ENCODE measurements around the gene NRG3.
"Not testable (repeated sequence)": the region's sequence is repeated elsewhere in the genome, so short reads cannot be mapped to it uniquely, and the experiment has no call there.

The NRG3 gene

GRCh38 chr10:81963606-81964005, 88.6 kb downstream of the NRG3 start:
- no peak for DNase-seq

- DNase-seq = no peak
These were observed 92.7 kb downstream of the NRG3 start for GRCh38 chr10:81967716-81968115.

GRCh38 chr10:81969136-81969535, 94.1 kb downstream of the NRG3 start:
- no peak for DNase-seq

- DNase-seq = no peak
These were observed 103.2 kb downstream of the NRG3 start for GRCh38 chr10:81978238-81978637.

GRCh38 chr10:81981724-81982123, 106.7 kb downstream of the NRG3 start:
- DNase-seq = no peak

- no peak for DNase-seq
These were observed 109.4 kb downstream of the NRG3 start for GRCh38 chr10:81984428-81984827.

GRCh38 chr10:81995254-81995653, 120.3 kb downstream of the NRG3 start:
- DNase-seq = no peak

GRCh38 chr10:81996927-81997326, 121.9 kb downstream of the NRG3 start:
- no peak for DNase-seq

GRCh38 chr10:82020999-82021398, 146.0 kb downstream of the NRG3 start:
- DNase-seq = no peak

- no peak for DNase-seq
These were observed 152.7 kb downstream of the NRG3 start for GRCh38 chr10:82027711-82028110.

GRCh38 chr10:82037076-82037475, 162.1 kb downstream of the NRG3 start:
- no peak for DNase-seq

- no peak for DNase-seq
These were observed 163.6 kb downstream of the NRG3 start for GRCh38 chr10:82038587-82038986.

GRCh38 chr10:82040336-82040735, 165.3 kb downstream of the NRG3 start:
- no peak for DNase-seq

GRCh38 chr10:82041018-82041417, 166.0 kb downstream of the NRG3 start:
- no peak for DNase-seq

GRCh38 chr10:82056391-82056790, 181.4 kb downstream of the NRG3 start:
- no peak for DNase-seq

- not testable (repeated sequence) for DNase-seq
These were observed 192.2 kb downstream of the NRG3 start for GRCh38 chr10:82067192-82067591.

- no peak for DNase-seq
These were observed 193.5 kb downstream of the NRG3 start for GRCh38 chr10:82068501-82068900.

GRCh38 chr10:82071231-82071630, 196.2 kb downstream of the NRG3 start:
- no peak for DNase-seq

GRCh38 chr10:82072124-82072523, 197.1 kb downstream of the NRG3 start:
- no peak for DNase-seq

GRCh38 chr10:82075605-82076004, 200.6 kb downstream of the NRG3 start:
- no peak for DNase-seq

GRCh38 chr10:82084496-82084895, 209.5 kb downstream of the NRG3 start:
- DNase-seq = no peak

- DNase-seq = no peak
These were observed 209.9 kb downstream of the NRG3 start for GRCh38 chr10:82084904-82085303.

- DNase-seq = no peak
These were observed 214.3 kb downstream of the NRG3 start for GRCh38 chr10:82089327-82089726.

GRCh38 chr10:82091413-82091812, 216.4 kb downstream of the NRG3 start:
- no peak for DNase-seq

GRCh38 chr10:82092111-82092510, 217.1 kb downstream of the NRG3 start:
- DNase-seq = no peak

- DNase-seq = no peak
These were observed 249.7 kb downstream of the NRG3 start for GRCh38 chr10:82124713-82125112.

Measured in activated CD8-positive, alpha-beta memory T cell treated with anti-CD3 and anti-CD28 coated beads, Interleukin-2, amount 50 U/mL, for 4 hours (primary cell).